VCaP (cell line): ENCODE measurements around the gene KCNIP2.
A peak's percentile ranks its signal among the peaks of the same experiment; 100 is the strongest.

Source experiments
- H3K27ac ChIP-seq: fragments of 450-650 bp; 2 replicates; pipeline ENCODE4 v1.5.1; 2017
- TF ChIP-seq, protein P1 (sequence below): fragments of 450-650 bp; conservative IDR thresholded peaks from 2 replicates; pipeline ENCODE4 v1.5.1; 2017; ENCODE audit warnings: mild to moderate bottlenecking, moderate library complexity

Gene KCNIP2

DNA sequence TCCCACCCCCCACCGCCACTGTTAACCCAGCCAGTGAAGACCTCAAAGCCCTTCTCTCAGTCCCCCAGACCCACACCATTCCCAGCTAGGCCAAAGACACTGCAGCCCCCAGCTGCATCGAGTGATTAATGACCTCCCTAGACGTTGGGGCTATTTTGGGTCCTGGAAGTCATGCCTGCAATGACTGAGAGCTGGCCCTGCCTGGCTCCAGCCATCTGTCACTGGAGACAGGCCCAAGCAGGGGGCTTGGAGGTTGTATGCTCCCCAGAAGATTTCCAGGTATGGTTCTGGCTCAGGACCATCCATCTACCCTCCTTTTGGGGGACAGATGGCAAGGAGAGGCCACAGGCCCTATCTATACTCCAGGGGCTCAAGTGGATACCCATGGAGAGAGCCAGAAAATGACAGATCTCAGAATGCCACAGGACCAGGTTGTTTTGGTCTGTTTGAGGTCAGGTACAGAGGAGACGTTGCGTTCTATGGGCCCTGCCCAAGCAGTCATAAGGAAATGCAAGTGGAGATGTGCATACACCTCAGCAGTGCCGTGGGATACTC is 5.1 kb downstream of the KCNIP2 start:
- TF ChIP-seq, protein P1, sequence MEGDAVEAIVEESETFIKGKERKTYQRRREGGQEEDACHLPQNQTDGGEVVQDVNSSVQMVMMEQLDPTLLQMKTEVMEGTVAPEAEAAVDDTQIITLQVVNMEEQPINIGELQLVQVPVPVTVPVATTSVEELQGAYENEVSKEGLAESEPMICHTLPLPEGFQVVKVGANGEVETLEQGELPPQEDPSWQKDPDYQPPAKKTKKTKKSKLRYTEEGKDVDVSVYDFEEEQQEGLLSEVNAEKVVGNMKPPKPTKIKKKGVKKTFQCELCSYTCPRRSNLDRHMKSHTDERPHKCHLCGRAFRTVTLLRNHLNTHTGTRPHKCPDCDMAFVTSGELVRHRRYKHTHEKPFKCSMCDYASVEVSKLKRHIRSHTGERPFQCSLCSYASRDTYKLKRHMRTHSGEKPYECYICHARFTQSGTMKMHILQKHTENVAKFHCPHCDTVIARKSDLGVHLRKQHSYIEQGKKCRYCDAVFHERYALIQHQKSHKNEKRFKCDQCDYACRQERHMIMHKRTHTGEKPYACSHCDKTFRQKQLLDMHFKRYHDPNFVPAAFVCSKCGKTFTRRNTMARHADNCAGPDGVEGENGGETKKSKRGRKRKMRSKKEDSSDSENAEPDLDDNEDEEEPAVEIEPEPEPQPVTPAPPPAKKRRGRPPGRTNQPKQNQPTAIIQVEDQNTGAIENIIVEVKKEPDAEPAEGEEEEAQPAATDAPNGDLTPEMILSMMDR, result no peak
- no peak overlapping the region for H3K27ac ChIP-seq

GRCh38 chr10:101837748-101838147 is 5.9 kb downstream of the KCNIP2 start:
- TF ChIP-seq, protein P1, result no peak
- no peak overlapping the region for H3K27ac ChIP-seq

GRCh38 chr10:101835362-101835761 is 8.2 kb downstream of the KCNIP2 start:
- no peak overlapping the region for H3K27ac ChIP-seq
- TF ChIP-seq, protein P1, result no peak

GRCh38 chr10:101834341-101834740 is 9.3 kb downstream of the KCNIP2 start:
- H3K27ac ChIP-seq, result no peak overlapping the region
- TF ChIP-seq, protein P1, result no peak

DNA sequence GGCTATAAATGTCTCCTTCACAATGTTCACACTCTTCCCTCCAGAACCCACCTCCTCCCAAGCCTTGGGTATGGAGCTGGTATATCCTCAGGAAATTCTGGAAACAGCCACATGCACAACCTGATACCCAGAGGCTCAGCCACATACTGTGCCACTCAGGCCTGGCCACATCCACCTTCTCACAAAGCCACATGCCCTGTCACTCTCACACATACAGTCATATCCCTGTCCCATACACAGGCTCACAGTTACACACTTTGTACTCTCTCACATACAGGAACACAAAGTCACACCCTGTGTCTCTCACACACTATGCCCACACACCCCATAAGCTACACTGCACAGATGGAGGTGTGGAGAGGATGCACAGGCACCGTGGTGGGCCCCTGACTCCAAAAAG is 10.1 kb downstream of the KCNIP2 start:
- no peak overlapping the region for H3K27ac ChIP-seq
- TF ChIP-seq, protein P1, result no peak

- peak overlapping the region; percentile 83 for H3K27ac ChIP-seq
- TF ChIP-seq, protein P1, result no peak
Observed at GRCh38 chr10:101832325-101832771, 11.3 kb downstream of the KCNIP2 start.

GRCh38 chr10:101831169-101831811 is 12.3 kb downstream of the KCNIP2 start:
- H3K27ac ChIP-seq, result peak overlapping the region; percentile 83
- TF ChIP-seq, protein P1, result no peak
